ENCODE results near the gene OR10H4.
"Not testable (repeated sequence)": the region's sequence is repeated elsewhere in the genome, so short reads cannot be mapped to it uniquely, and the experiment has no call there.

The OR10H4 gene, protein sequence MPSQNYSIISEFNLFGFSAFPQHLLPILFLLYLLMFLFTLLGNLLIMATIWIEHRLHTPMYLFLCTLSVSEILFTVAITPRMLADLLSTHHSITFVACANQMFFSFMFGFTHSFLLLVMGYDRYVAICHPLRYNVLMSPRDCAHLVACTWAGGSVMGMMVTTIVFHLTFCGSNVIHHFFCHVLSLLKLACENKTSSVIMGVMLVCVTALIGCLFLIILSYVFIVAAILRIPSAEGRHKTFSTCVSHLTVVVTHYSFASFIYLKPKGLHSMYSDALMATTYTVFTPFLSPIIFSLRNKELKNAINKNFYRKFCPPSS
- 0 reads per million in 3 donors for total RNA-seq

GRCh38 chr19:15948223-15949058 lies at the start of gene OR10H4:
Gene OR10H4 (plus strand): TSS chr19:15949008. CDS start chr19:15949008, 0 bp downstream.
- H3K9me3 ChIP-seq (ENCODE audit: control insufficient read depth, low read length) = no peaks in the 10 kb centered on the region
- H3K4me3 ChIP-seq (ENCODE audit: insufficient read depth, low read depth, low read length, poor library complexity, severe bottlenecking) = no peak within 1 kb of the TSS
- no peak within 1 kb of the TSS for H3K27ac ChIP-seq (ENCODE audit: insufficient read depth, low read length, poor library complexity, severe bottlenecking)
- H3K4me1 ChIP-seq (ENCODE audit: control insufficient read depth, insufficient read depth, low read length, poor library complexity, severe bottlenecking) = no peaks in the 10 kb centered on the region
- H3K36me3 ChIP-seq (ENCODE audit: control insufficient read depth, insufficient read depth, low read length) = no peaks in the 10 kb centered on the region
- H3K27me3 ChIP-seq (replicated peaks; ENCODE audit: control insufficient read depth, insufficient read depth, low read length, poor library complexity, severe bottlenecking) = no peaks in the 10 kb centered on the region
- DNase-seq = no peak

DNA sequence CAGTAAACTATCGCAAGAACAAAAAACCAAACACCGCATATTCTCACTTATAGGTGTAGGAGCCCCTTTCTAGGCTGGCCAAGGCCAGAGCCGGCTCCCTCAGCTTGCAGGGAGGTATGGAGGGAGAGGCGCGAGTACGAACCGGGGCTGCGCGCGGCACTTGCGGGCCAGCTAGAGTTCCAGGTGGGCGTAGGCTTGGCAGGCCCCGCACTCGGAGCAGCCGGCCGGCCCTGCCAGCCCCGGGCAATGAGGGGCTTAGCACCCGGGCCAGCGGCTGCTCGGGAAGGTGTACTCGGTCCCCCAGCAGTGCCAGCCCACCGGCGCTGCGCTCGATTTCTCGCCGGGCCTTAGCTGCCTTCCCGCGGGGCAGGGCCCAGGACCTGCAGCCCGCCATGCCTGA lies 49.2 kb upstream of the OR10H4 start:
- H3K4me1 ChIP-seq (ENCODE audit: control insufficient read depth, insufficient read depth, low read length, poor library complexity, severe bottlenecking); H3K4me3 ChIP-seq (ENCODE audit: insufficient read depth, low read depth, low read length, poor library complexity, severe bottlenecking); H3K9me3 ChIP-seq (ENCODE audit: control insufficient read depth, low read length); H3K27me3 ChIP-seq (replicated peaks; ENCODE audit: control insufficient read depth, insufficient read depth, low read length, poor library complexity, severe bottlenecking); H3K36me3 ChIP-seq (ENCODE audit: control insufficient read depth, insufficient read depth, low read length); H3K27ac ChIP-seq (ENCODE audit: insufficient read depth, low read length, poor library complexity, severe bottlenecking); DNase-seq: not testable (repeated sequence)

GRCh38 chr19:15900032-15900431 lies 48.8 kb upstream of the OR10H4 start:
- DNase-seq; H3K27ac ChIP-seq (ENCODE audit: insufficient read depth, low read length, poor library complexity, severe bottlenecking); H3K9me3 ChIP-seq (ENCODE audit: control insufficient read depth, low read length); H3K4me3 ChIP-seq (ENCODE audit: insufficient read depth, low read depth, low read length, poor library complexity, severe bottlenecking); H3K27me3 ChIP-seq (replicated peaks; ENCODE audit: control insufficient read depth, insufficient read depth, low read length, poor library complexity, severe bottlenecking); H3K36me3 ChIP-seq (ENCODE audit: control insufficient read depth, insufficient read depth, low read length); H3K4me1 ChIP-seq (ENCODE audit: control insufficient read depth, insufficient read depth, low read length, poor library complexity, severe bottlenecking): not testable (repeated sequence)

- H3K27me3 ChIP-seq (replicated peaks; ENCODE audit: control insufficient read depth, insufficient read depth, low read length, poor library complexity, severe bottlenecking) = no peaks in the 10 kb centered on the region
- H3K27ac ChIP-seq (ENCODE audit: insufficient read depth, low read length, poor library complexity, severe bottlenecking) = no peak overlapping the region
- no peak for DNase-seq
- no peaks in the 10 kb centered on the region for H3K4me1 ChIP-seq (ENCODE audit: control insufficient read depth, insufficient read depth, low read length, poor library complexity, severe bottlenecking)
- no peaks in the 10 kb centered on the region for H3K9me3 ChIP-seq (ENCODE audit: control insufficient read depth, low read length)
- no peak overlapping the region for H3K4me3 ChIP-seq (ENCODE audit: insufficient read depth, low read depth, low read length, poor library complexity, severe bottlenecking)
- no peaks in the 10 kb centered on the region for H3K36me3 ChIP-seq (ENCODE audit: control insufficient read depth, insufficient read depth, low read length)
Measured at GRCh38 chr19:15900504-15900903, 48.3 kb upstream of the OR10H4 start.

DNA sequence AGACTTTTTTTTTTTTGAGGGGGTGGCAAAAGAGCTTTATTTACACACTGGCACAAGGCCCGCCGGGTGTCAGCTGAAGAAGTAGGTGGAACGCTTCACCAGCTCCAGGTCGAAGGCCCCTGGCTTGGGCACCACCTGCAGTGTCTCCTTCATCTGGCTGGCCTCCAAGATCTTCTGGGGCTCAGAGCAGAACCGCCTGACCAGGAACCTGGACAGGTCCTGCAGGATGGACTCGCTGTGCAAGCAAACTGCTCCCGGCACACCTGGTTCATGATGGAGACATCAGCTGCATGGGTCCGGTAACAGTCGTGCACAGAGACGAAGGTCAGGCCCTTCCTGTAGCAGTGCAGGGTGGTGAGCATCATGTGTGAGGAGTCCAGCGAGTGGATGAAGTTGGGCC lies 46.6 kb upstream of the OR10H4 start:
- H3K27me3 ChIP-seq (replicated peaks; ENCODE audit: control insufficient read depth, insufficient read depth, low read length, poor library complexity, severe bottlenecking) = peaks cover 6% of the 10 kb centered on the region
- no peaks in the 10 kb centered on the region for H3K9me3 ChIP-seq (ENCODE audit: control insufficient read depth, low read length)
- no peak for DNase-seq
- H3K4me3 ChIP-seq (ENCODE audit: insufficient read depth, low read depth, low read length, poor library complexity, severe bottlenecking) = no peak overlapping the region
- no peaks in the 10 kb centered on the region for H3K4me1 ChIP-seq (ENCODE audit: control insufficient read depth, insufficient read depth, low read length, poor library complexity, severe bottlenecking)
- no peak overlapping the region for H3K27ac ChIP-seq (ENCODE audit: insufficient read depth, low read length, poor library complexity, severe bottlenecking)
- H3K36me3 ChIP-seq (ENCODE audit: control insufficient read depth, insufficient read depth, low read length) = no peaks in the 10 kb centered on the region

DNA sequence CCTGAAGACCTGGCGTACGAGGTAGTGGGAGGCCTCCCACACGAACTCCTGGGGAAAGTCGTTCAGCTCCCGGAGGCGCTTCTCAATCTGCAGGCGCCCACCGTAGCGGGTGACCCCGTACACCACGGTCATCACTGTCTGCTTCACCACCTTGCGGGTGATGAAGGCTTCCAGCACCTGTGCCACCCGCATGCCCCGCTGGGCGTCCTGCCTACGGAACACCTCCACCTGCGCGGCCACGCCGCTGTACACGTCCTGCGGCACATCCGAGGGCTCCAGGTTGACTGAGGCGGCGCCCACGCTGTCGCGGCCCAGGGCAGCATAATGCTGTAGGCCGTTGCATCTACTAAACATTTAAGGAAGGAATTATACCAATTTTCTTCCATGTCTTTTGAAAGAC lies 45.9 kb upstream of the OR10H4 start:
- H3K27me3 ChIP-seq (replicated peaks; ENCODE audit: control insufficient read depth, insufficient read depth, low read length, poor library complexity, severe bottlenecking); H3K9me3 ChIP-seq (ENCODE audit: control insufficient read depth, low read length); DNase-seq; H3K4me1 ChIP-seq (ENCODE audit: control insufficient read depth, insufficient read depth, low read length, poor library complexity, severe bottlenecking); H3K4me3 ChIP-seq (ENCODE audit: insufficient read depth, low read depth, low read length, poor library complexity, severe bottlenecking); H3K27ac ChIP-seq (ENCODE audit: insufficient read depth, low read length, poor library complexity, severe bottlenecking); H3K36me3 ChIP-seq (ENCODE audit: control insufficient read depth, insufficient read depth, low read length): not testable (repeated sequence)

DNA sequence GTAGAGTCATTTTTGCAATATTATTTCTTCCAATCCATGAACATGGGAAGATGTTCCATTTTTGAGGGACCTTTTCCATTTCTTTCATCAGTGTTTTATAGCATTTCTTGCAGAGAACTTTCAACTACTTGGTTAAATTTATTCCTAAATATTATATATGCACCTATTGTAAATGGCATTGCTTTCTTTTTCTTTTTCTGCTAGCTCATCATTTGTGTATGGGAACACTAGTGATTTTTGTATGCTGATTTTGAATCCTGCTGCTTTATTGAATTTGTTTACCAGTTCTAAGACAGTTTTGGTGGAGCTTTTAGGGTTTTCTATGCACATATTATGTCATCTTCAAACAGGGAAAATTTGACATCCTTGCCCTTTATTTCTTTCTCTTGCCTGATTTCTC lies 43.8 kb upstream of the OR10H4 start:
- Histone ChIP-seq H3K9me3 (ENCODE audit: control insufficient read depth, low read length) (no peaks in the 10 kb centered on the region), H3K4me3 (ENCODE audit: insufficient read depth, low read depth, low read length, poor library complexity, severe bottlenecking) (no peak overlapping the region)
- DNase-seq = no peak

GRCh38 chr19:15911599-15912235 lies 37.1 kb upstream of the OR10H4 start:
- Histone ChIP-seq H3K27me3 (replicated peaks; ENCODE audit: control insufficient read depth, insufficient read depth, low read length, poor library complexity, severe bottlenecking) (peaks cover 24% of the 10 kb centered on the region), H3K9me3 (ENCODE audit: control insufficient read depth, low read length) (no peaks in the 10 kb centered on the region), H3K4me1 (ENCODE audit: control insufficient read depth, insufficient read depth, low read length, poor library complexity, severe bottlenecking) (no peaks in the 10 kb centered on the region), H3K4me3 (ENCODE audit: insufficient read depth, low read depth, low read length, poor library complexity, severe bottlenecking) (no peak overlapping the region), H3K27ac (ENCODE audit: insufficient read depth, low read length, poor library complexity, severe bottlenecking) (no peak overlapping the region), H3K36me3 (ENCODE audit: control insufficient read depth, insufficient read depth, low read length) (no peaks in the 10 kb centered on the region)
- DNase-seq = no peak

More for the DNA sequence above, 43.8 kb upstream of the OR10H4 start:
- peaks cover 6% of the 10 kb centered on the region for H3K27me3 ChIP-seq (replicated peaks; ENCODE audit: control insufficient read depth, insufficient read depth, low read length, poor library complexity, severe bottlenecking)
- H3K27ac ChIP-seq (ENCODE audit: insufficient read depth, low read length, poor library complexity, severe bottlenecking) = no peak overlapping the region
- no peaks in the 10 kb centered on the region for H3K4me1 ChIP-seq (ENCODE audit: control insufficient read depth, insufficient read depth, low read length, poor library complexity, severe bottlenecking)
- no peaks in the 10 kb centered on the region for H3K36me3 ChIP-seq (ENCODE audit: control insufficient read depth, insufficient read depth, low read length)

DNA sequence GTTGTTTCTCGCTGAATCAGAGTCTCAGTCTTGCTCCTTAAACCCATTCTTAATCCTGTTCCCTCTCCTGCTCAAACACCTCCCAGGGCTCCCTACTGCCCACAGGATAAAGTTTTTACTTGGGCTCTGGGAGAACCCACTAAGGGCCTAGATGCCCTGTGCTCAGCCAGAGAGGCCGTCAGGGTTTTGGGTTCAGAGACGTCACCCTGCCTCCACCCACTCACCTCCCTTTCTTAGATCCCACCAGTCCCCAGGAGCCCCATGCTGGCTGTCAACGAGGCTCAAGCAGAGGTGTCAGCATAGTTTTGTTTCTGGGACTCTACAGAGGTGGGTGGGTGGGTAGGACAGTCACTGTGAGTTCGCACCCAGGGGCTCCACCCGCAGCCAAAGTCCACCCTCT lies 35.4 kb upstream of the OR10H4 start:
- DNase-seq = no peak
- Histone ChIP-seq H3K27ac (ENCODE audit: insufficient read depth, low read length, poor library complexity, severe bottlenecking) (no peak overlapping the region), H3K9me3 (ENCODE audit: control insufficient read depth, low read length) (no peaks in the 10 kb centered on the region), H3K4me3 (ENCODE audit: insufficient read depth, low read depth, low read length, poor library complexity, severe bottlenecking) (no peak overlapping the region), H3K27me3 (replicated peaks; ENCODE audit: control insufficient read depth, insufficient read depth, low read length, poor library complexity, severe bottlenecking) (peaks cover 22% of the 10 kb centered on the region), H3K4me1 (ENCODE audit: control insufficient read depth, insufficient read depth, low read length, poor library complexity, severe bottlenecking) (no peaks in the 10 kb centered on the region), H3K36me3 (ENCODE audit: control insufficient read depth, insufficient read depth, low read length) (no peaks in the 10 kb centered on the region)

DNA sequence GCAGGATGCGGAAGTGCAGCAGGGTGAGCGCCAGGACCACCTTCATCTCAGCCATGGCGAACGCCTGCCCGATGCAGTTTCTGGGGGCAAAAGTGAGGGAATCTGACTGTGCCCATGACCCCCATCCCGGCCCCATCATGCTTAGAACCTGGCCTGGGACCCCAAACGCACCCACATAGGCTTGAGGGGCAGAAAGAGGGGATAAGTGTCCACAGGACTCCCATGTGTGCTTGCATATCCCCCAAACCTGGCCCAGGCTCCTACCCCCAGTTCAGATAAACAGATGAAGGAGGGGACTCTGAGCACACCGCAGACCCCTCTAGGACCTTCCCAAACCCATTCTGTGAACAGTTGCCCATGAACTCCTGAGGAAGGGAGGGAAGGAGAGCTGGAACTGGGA lies 35.0 kb upstream of the OR10H4 start:
- no peaks in the 10 kb centered on the region for H3K36me3 ChIP-seq (ENCODE audit: control insufficient read depth, insufficient read depth, low read length)
- no peak for DNase-seq
- no peaks in the 10 kb centered on the region for H3K4me1 ChIP-seq (ENCODE audit: control insufficient read depth, insufficient read depth, low read length, poor library complexity, severe bottlenecking)
- H3K4me3 ChIP-seq (ENCODE audit: insufficient read depth, low read depth, low read length, poor library complexity, severe bottlenecking) = no peak overlapping the region
- H3K27ac ChIP-seq (ENCODE audit: insufficient read depth, low read length, poor library complexity, severe bottlenecking) = no peak overlapping the region
- peaks cover 22% of the 10 kb centered on the region for H3K27me3 ChIP-seq (replicated peaks; ENCODE audit: control insufficient read depth, insufficient read depth, low read length, poor library complexity, severe bottlenecking)
- H3K9me3 ChIP-seq (ENCODE audit: control insufficient read depth, low read length) = no peaks in the 10 kb centered on the region
